ENCODE measurements around the gene TRIM44.

Gene TRIM44

GRCh38 chr11:35722641-35723040 is 60.1 kb downstream of the TRIM44 start:
- no peaks in the 10 kb centered on the region for H3K27me3 ChIP-seq (ENCODE audit: control insufficient read depth in 3 of 3, insufficient read depth in 3 of 3, low read depth in 1 of 3, low read length in 3 of 3)
- H3K79me1 ChIP-seq (ENCODE audit: low read depth, low read length), result no peaks in the 10 kb centered on the region
- no peak overlapping the region for H3K18ac ChIP-seq (ENCODE audit: low read length)
- H3K23ac ChIP-seq (ENCODE audit: low read depth, low read length, poor library complexity), result no peak overlapping the region
- H3K27ac ChIP-seq (replicated peaks; ENCODE audit: low read length), result no peak overlapping the region
- no CpG with 5 or more reads among the region's 4 CpGs for WGBS, 2 donors (ENCODE audit: extremely low coverage in 2 of 2, insufficient read length in 2 of 2, insufficient replicate concordance in 1 of 2)
- no peak overlapping the region for H3K14ac ChIP-seq (ENCODE audit: low read length)
- no peak overlapping the region for H3K4ac ChIP-seq (ENCODE audit: low read length)
- H3K36me3 ChIP-seq (replicated peaks in 1 of 2; ENCODE audit: control insufficient read depth in 2 of 2, insufficient read depth in 2 of 2, low read length in 2 of 2), result peaks cover 7 to 23% of the 10 kb centered on the region in 2 donors
- no peak overlapping the region for H3K4me2 ChIP-seq (ENCODE audit: insufficient read depth, low read length, poor library complexity, severe bottlenecking)
- H3K9ac ChIP-seq (ENCODE audit: low read depth, low read length, poor library complexity), result no peak overlapping the region
- no peak overlapping the region for H2BK120ac ChIP-seq (ENCODE audit: low read depth, low read length)
- H2AFZ ChIP-seq (ENCODE audit: low read length), result no peak overlapping the region
- peaks cover 2 to 8% of the 10 kb centered on the region in 2 donors for H3K4me1 ChIP-seq (ENCODE audit: control insufficient read depth in 2 of 2, insufficient read depth in 1 of 2, low read depth in 1 of 2, low read length in 2 of 2)
- no peak overlapping the region for H2BK5ac ChIP-seq (ENCODE audit: low read length)
- no peak overlapping the region for H2BK15ac ChIP-seq (ENCODE audit: low read length)
- H2AK5ac ChIP-seq (ENCODE audit: low read depth, low read length), result no peak overlapping the region
- H3K9me3 ChIP-seq (replicated peaks in 1 of 2; ENCODE audit: control insufficient read depth in 2 of 2, insufficient read depth in 1 of 2, low read depth in 1 of 2, low read length in 2 of 2), result no peaks in the 10 kb centered on the region
- no peak for DNase-seq (ENCODE audit: low spot score)
- H2BK12ac ChIP-seq (ENCODE audit: low read length), result no peak overlapping the region
- no peak overlapping the region for H3K4me3 ChIP-seq (ENCODE audit: low read length in 2 of 2)
- H4K8ac ChIP-seq (ENCODE audit: low read depth, low read length), result no peak overlapping the region
- H4K91ac ChIP-seq (ENCODE audit: low read depth, low read length, poor library complexity), result no peak overlapping the region

DNA sequence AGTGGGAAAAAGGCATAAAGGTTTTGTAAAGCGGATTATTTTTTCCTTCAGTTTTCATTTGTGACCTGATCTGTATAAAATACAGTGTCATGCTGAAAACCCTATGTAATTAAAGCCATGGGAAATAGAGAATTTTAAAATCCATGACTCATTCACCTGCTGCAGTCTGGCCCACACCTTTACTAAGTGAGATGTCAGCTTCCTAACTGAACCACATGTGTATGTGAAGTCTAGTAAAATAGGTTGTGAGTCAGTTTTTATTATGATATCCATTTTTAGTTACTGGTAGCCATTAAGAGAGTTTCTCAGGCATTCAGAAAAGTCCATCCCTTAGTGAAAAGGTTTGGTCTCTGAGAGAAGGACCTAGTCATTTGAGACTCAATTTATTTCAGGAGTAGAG is 60.9 kb downstream of the TRIM44 start:
- Histone ChIP-seq H3K36me3 (replicated peaks in 1 of 2; ENCODE audit: control insufficient read depth in 2 of 2, insufficient read depth in 2 of 2, low read length in 2 of 2) (peaks cover 7 to 29% of the 10 kb centered on the region in 2 donors), H2BK15ac (ENCODE audit: low read length) (no peak overlapping the region), H3K27ac (replicated peaks; ENCODE audit: low read length) (no peak overlapping the region), H2BK12ac (ENCODE audit: low read length) (no peak overlapping the region), H2AFZ (ENCODE audit: low read length) (no peak overlapping the region), H3K14ac (ENCODE audit: low read length) (no peak overlapping the region), H3K4me2 (ENCODE audit: insufficient read depth, low read length, poor library complexity, severe bottlenecking) (no peak overlapping the region), H3K9ac (ENCODE audit: low read depth, low read length, poor library complexity) (no peak overlapping the region), H4K8ac (ENCODE audit: low read depth, low read length) (no peak overlapping the region), H3K4me3 (ENCODE audit: low read length in 2 of 2) (no peak overlapping the region), H2BK5ac (ENCODE audit: low read length) (no peak overlapping the region), H3K79me1 (ENCODE audit: low read depth, low read length) (no peaks in the 10 kb centered on the region), H2BK120ac (ENCODE audit: low read depth, low read length) (no peak overlapping the region), H3K23ac (ENCODE audit: low read depth, low read length, poor library complexity) (no peak overlapping the region), H3K9me3 (replicated peaks in 1 of 2; ENCODE audit: control insufficient read depth in 2 of 2, insufficient read depth in 1 of 2, low read depth in 1 of 2, low read length in 2 of 2) (no peaks in the 10 kb centered on the region), H2AK5ac (ENCODE audit: low read depth, low read length) (no peak overlapping the region), H3K18ac (ENCODE audit: low read length) (no peak overlapping the region), H3K4me1 (ENCODE audit: control insufficient read depth in 2 of 2, insufficient read depth in 1 of 2, low read depth in 1 of 2, low read length in 2 of 2) (peaks cover 2 to 8% of the 10 kb centered on the region in 2 donors), H3K4ac (ENCODE audit: low read length) (no peak overlapping the region), H4K91ac (ENCODE audit: low read depth, low read length, poor library complexity) (no peak overlapping the region), H3K27me3 (ENCODE audit: control insufficient read depth in 3 of 3, insufficient read depth in 3 of 3, low read depth in 1 of 3, low read length in 3 of 3) (no peaks in the 10 kb centered on the region)
- DNase-seq (ENCODE audit: low spot score), result no peak
- no CpG with 5 or more reads among the region's 1 CpG for WGBS, 2 donors (ENCODE audit: extremely low coverage in 2 of 2, insufficient read length in 2 of 2, insufficient replicate concordance in 1 of 2)

GRCh38 chr11:35723913-35724312 is 61.3 kb downstream of the TRIM44 start:
- Histone ChIP-seq H3K9me3 (replicated peaks in 1 of 2; ENCODE audit: control insufficient read depth in 2 of 2, insufficient read depth in 1 of 2, low read depth in 1 of 2, low read length in 2 of 2) (peaks cover 0 to 3% of the 10 kb centered on the region in 2 donors), H3K23ac (ENCODE audit: low read depth, low read length, poor library complexity) (no peak overlapping the region), H2AFZ (ENCODE audit: low read length) (no peak overlapping the region), H3K4me1 (ENCODE audit: control insufficient read depth in 2 of 2, insufficient read depth in 1 of 2, low read depth in 1 of 2, low read length in 2 of 2) (peaks cover 2 to 8% of the 10 kb centered on the region in 2 donors), H2AK5ac (ENCODE audit: low read depth, low read length) (no peak overlapping the region), H3K14ac (ENCODE audit: low read length) (no peak overlapping the region), H3K18ac (ENCODE audit: low read length) (no peak overlapping the region), H3K4ac (ENCODE audit: low read length) (no peak overlapping the region), H3K27ac (replicated peaks; ENCODE audit: low read length) (no peak overlapping the region), H2BK120ac (ENCODE audit: low read depth, low read length) (no peak overlapping the region), H3K4me3 (ENCODE audit: low read length in 2 of 2) (no peak overlapping the region), H2BK15ac (ENCODE audit: low read length) (no peak overlapping the region), H4K8ac (ENCODE audit: low read depth, low read length) (no peak overlapping the region), H3K79me1 (ENCODE audit: low read depth, low read length) (no peaks in the 10 kb centered on the region), H4K91ac (ENCODE audit: low read depth, low read length, poor library complexity) (no peak overlapping the region), H3K9ac (ENCODE audit: low read depth, low read length, poor library complexity) (no peak overlapping the region), H3K27me3 (ENCODE audit: control insufficient read depth in 3 of 3, insufficient read depth in 3 of 3, low read depth in 1 of 3, low read length in 3 of 3) (no peaks in the 10 kb centered on the region), H3K4me2 (ENCODE audit: insufficient read depth, low read length, poor library complexity, severe bottlenecking) (no peak overlapping the region), H2BK12ac (ENCODE audit: low read length) (no peak overlapping the region), H3K36me3 (replicated peaks in 1 of 2; ENCODE audit: control insufficient read depth in 2 of 2, insufficient read depth in 2 of 2, low read length in 2 of 2) (peaks cover 7 to 33% of the 10 kb centered on the region in 2 donors), H2BK5ac (ENCODE audit: low read length) (no peak overlapping the region)
- no CpG with 5 or more reads among the region's 2 CpGs for WGBS, 2 donors (ENCODE audit: extremely low coverage in 2 of 2, insufficient read length in 2 of 2, insufficient replicate concordance in 1 of 2)
- no peak for DNase-seq (ENCODE audit: low spot score)

GRCh38 chr11:35725885-35726284 is 63.3 kb downstream of the TRIM44 start:
- Histone ChIP-seq H2BK15ac (ENCODE audit: low read length) (no peak overlapping the region), H3K9me3 (replicated peaks in 1 of 2; ENCODE audit: control insufficient read depth in 2 of 2, insufficient read depth in 1 of 2, low read depth in 1 of 2, low read length in 2 of 2) (peaks cover 2 to 23% of the 10 kb centered on the region in 2 donors), H4K91ac (ENCODE audit: low read depth, low read length, poor library complexity) (no peak overlapping the region), H3K27ac (replicated peaks; ENCODE audit: low read length) (no peak overlapping the region), H3K9ac (ENCODE audit: low read depth, low read length, poor library complexity) (no peak overlapping the region), H2BK12ac (ENCODE audit: low read length) (no peak overlapping the region), H2BK120ac (ENCODE audit: low read depth, low read length) (no peak overlapping the region), H3K14ac (ENCODE audit: low read length) (no peak overlapping the region), H3K4me2 (ENCODE audit: insufficient read depth, low read length, poor library complexity, severe bottlenecking) (no peak overlapping the region), H3K18ac (ENCODE audit: low read length) (no peak overlapping the region), H3K36me3 (replicated peaks in 1 of 2; ENCODE audit: control insufficient read depth in 2 of 2, insufficient read depth in 2 of 2, low read length in 2 of 2) (peaks cover 7 to 51% of the 10 kb centered on the region in 2 donors), H3K79me1 (ENCODE audit: low read depth, low read length) (no peaks in the 10 kb centered on the region), H3K27me3 (ENCODE audit: control insufficient read depth in 3 of 3, insufficient read depth in 3 of 3, low read depth in 1 of 3, low read length in 3 of 3) (no peaks in the 10 kb centered on the region), H3K4me3 (ENCODE audit: low read length in 2 of 2) (no peak overlapping the region), H4K8ac (ENCODE audit: low read depth, low read length) (no peak overlapping the region), H2AK5ac (ENCODE audit: low read depth, low read length) (no peak overlapping the region), H2AFZ (ENCODE audit: low read length) (no peak overlapping the region), H2BK5ac (ENCODE audit: low read length) (no peak overlapping the region), H3K23ac (ENCODE audit: low read depth, low read length, poor library complexity) (no peak overlapping the region), H3K4ac (ENCODE audit: low read length) (no peak overlapping the region), H3K4me1 (ENCODE audit: control insufficient read depth in 2 of 2, insufficient read depth in 1 of 2, low read depth in 1 of 2, low read length in 2 of 2) (peaks cover 2 to 8% of the 10 kb centered on the region in 2 donors)
- no CpG with 5 or more reads among the region's 2 CpGs for WGBS, 2 donors (ENCODE audit: extremely low coverage in 2 of 2, insufficient read length in 2 of 2, insufficient replicate concordance in 1 of 2)
- no peak for DNase-seq (ENCODE audit: low spot score)
